ENCODE results near the gene FAM120AOS.

FAM120AOS gene

GRCh38 chr9:93453047-93453914, at the start of gene FAM120AOS:
TSS of gene FAM120AOS (minus strand) at chr9:93453581. CDS start at chr9:93452709, 872 bp downstream.
- peak; percentile 83 for DNase-seq

GRCh38 chr9:93501406-93501805, 48.0 kb upstream of the FAM120AOS start:
- DNase-seq = peak in 1 of 2 donors; percentile 25

- DNase-seq = no peak
These were observed 47.4 kb upstream of the FAM120AOS start for GRCh38 chr9:93500571-93501298.

GRCh38 chr9:93496285-93496684, 42.9 kb upstream of the FAM120AOS start:
- DNase-seq = no peak

GRCh38 chr9:93493949-93494348, 40.6 kb upstream of the FAM120AOS start:
- DNase-seq = no peak

GRCh38 chr9:93492327-93492726, 38.9 kb upstream of the FAM120AOS start:
- no peak for DNase-seq

GRCh38 chr9:93491593-93492232, 38.3 kb upstream of the FAM120AOS start:
- no peak for DNase-seq

- no peak for DNase-seq
These were observed 34.9 kb upstream of the FAM120AOS start for GRCh38 chr9:93488244-93488643.

GRCh38 chr9:93486268-93486667, 32.9 kb upstream of the FAM120AOS start:
- no peak for DNase-seq

- no peak for DNase-seq
These were observed 30.1 kb upstream of the FAM120AOS start for GRCh38 chr9:93483497-93483896.

GRCh38 chr9:93480728-93481324, 27.4 kb upstream of the FAM120AOS start:
- DNase-seq = no peak

- no peak for DNase-seq
These were observed 26.9 kb upstream of the FAM120AOS start for GRCh38 chr9:93480262-93480661.

GRCh38 chr9:93479726-93480125, 26.3 kb upstream of the FAM120AOS start:
- no peak for DNase-seq

- DNase-seq = no peak
These were observed 24.0 kb upstream of the FAM120AOS start for GRCh38 chr9:93477397-93477796.

- DNase-seq = no peak
These were observed 23.5 kb upstream of the FAM120AOS start for GRCh38 chr9:93476924-93477323.

- DNase-seq = no peak
These were observed 22.5 kb upstream of the FAM120AOS start for GRCh38 chr9:93475856-93476255.

- no peak for DNase-seq
These were observed 21.7 kb upstream of the FAM120AOS start for GRCh38 chr9:93475108-93475507.

- DNase-seq = no peak
These were observed 20.0 kb upstream of the FAM120AOS start for GRCh38 chr9:93473411-93473810.

- no peak for DNase-seq
These were observed 17.7 kb upstream of the FAM120AOS start for GRCh38 chr9:93471124-93471523.

- DNase-seq = no peak
These were observed 17.0 kb upstream of the FAM120AOS start for GRCh38 chr9:93470391-93470790.

GRCh38 chr9:93468763-93469456, 15.5 kb upstream of the FAM120AOS start:
- no peak for DNase-seq

GRCh38 chr9:93467462-93467861, 14.1 kb upstream of the FAM120AOS start:
- no peak for DNase-seq

- DNase-seq = no peak
These were observed 13.7 kb upstream of the FAM120AOS start for GRCh38 chr9:93467062-93467416.
